ENCODE data around the gene RASL12. TPM values are rescaled to one million over a fixed set of nuclear protein-coding genes. Genes with fewer than 3 reads are reported as not detected.
"Not testable (repeated sequence)": the region's sequence is repeated elsewhere in the genome, so short reads cannot be mapped to it uniquely, and the experiment has no call there.

RASL12 gene
- total RNA-seq, 2 donors from 2014 or later: 82.4 to 93.9 TPM

DNA sequence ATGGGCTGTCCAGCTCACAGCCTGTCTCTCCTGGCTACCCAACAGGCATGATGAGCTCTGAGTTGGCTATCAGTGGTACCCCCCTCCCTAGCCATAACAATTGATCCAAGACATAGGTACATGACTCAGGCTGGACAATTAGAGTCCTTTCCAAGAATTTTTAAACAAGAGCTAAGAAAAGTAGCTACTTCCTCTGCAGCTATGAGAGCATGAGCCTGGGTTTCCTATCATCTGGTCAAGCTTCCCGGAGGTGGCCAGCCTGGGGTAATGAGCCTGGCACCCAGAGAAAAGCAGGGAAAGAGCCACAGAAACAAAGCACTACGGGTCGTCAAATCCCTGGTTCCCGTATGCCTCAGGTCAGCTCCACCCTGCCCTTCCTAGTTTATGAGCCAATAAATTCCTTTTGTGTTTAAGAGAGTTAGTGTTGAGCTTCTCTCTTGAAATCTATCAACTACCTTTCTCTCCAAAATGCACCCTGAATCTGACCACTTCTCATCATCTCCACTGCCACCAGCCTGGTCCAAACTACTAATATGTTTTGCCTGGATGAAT lies 24.9 kb downstream of the RASL12 start:
- intact Hi-C loops (cut with DNase I): no loop called here
- DNase-seq (ENCODE audit: low spot score): peak; percentile 4

DNA sequence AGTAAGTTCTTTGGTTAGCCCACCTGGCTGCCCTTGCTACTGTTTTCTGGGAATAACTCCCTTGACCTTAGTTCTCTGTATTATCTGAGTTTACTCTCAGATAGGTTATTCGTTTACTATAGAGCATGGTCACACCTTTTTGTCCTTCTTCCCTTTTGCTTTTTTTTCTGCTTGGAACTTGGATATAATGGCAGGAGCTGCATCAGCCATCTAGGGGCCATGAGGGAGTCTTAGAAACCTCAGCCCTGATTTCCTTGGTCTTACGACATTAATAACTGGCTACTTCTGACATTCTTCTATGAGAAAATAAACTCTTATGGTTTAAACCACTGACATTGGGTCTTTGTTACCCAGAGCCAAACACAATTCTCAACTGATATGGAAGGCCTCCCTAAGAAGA lies 26.0 kb downstream of the RASL12 start:
- no peak for DNase-seq (ENCODE audit: low spot score)
- intact Hi-C loops (cut with DNase I): no loop called here

DNA sequence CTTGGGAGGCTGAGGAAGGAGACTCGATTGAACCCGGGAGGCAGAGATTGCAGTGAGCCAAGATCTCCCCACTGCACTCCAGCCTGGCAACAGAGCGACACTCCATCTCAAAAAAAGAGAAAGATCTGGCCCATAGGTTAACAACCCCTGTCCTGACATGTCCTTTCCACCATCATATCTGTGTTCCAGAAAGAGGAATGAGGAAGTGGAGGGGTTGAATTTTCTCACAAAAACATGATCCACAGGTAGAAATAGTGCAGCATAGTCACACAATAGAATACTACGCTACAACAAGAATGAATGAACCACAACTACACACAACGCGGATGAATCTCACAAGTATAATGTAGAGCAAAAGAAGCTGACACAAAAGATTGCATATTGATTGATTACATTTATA lies 27.3 kb downstream of the RASL12 start:
- DNase-seq (ENCODE audit: low spot score): no peak
- intact Hi-C loops (cut with DNase I): no loop called here

DNA sequence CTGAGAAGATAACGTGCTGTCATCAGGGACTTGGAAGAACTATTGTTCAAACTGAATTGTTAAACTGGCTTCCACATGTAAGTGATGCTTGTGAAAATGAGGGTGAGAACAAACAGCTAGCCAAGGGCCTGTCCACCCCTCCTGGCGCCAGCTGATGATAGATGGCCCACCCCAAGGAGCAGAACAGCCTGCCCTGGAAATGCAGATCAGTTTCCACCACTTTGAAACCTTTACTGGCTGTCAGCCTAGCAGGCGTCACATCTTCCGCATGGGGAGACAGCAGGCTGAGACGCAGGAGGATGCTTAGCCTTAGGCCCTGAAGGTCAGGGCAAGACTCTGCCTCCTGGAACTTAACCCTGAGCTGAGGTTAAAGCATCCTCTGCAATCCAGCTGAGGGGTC lies 29.0 kb downstream of the RASL12 start:
- intact Hi-C loops (cut with DNase I): loop anchor here in 1 of 2 donors (10.0 kb wide), 1 partner anchor 46 kb away; no protein-coding TSS in a partner anchor

DNA sequence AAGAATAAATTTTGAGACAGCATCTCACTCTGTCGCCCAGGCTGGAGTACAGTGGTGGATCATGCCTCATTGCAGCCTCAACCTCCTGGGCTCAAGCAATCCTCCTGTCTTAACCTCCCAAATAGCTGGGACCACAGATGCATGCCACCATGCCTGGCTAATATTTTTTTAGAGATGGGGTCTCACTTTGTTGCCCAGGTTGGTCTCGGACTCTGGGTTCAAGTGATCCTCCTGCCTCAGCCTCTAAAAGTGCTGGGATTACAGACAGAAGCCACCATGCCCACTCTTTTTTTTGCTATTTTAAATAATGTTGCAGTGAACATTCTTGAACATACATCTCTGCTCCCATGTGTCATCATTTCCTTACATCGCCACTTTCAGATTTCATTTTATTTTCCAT lies 29.4 kb downstream of the RASL12 start:
- intact Hi-C loops (cut with DNase I): loop anchor here in 1 of 2 donors (10.0 kb wide), 1 partner anchor 46 kb away; no protein-coding TSS in a partner anchor
- peak; percentile 10 for DNase-seq (ENCODE audit: low spot score)

More for the DNA sequence above, 29.0 kb downstream of the RASL12 start:
- DNase-seq (ENCODE audit: low spot score): peak; percentile 24

DNA sequence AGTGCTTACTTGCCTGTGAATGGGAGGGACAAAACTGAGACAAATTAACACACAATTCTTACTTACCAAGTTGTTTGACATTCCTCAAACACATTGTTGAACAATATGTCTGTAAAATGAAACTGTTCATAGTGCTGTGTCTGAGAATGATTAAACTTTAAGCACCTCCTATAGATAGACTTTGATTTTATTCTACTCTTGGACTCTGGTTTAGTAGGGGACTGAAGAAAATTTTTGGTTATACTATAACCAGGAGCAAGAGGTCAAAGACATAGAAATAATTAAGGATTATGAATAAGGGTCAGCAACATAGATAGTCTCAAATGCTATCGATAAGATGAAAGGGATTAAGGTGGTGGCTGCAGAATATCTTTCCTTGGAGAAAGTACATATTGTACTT lies 30.5 kb downstream of the RASL12 start:
- DNase-seq (ENCODE audit: low spot score): no peak
- intact Hi-C loops (cut with DNase I): loop anchor here in 1 of 2 donors (10.0 kb wide), 1 partner anchor 47 kb away; no protein-coding TSS in a partner anchor

- intact Hi-C loops (cut with DNase I): loop anchor here (5.0 to 10.0 kb wide), 2 partner anchors 50 to 68 kb away; no protein-coding TSS in a partner anchor
- no peak for DNase-seq (ENCODE audit: low spot score)
Observed at GRCh38 chr15:65034719-65035118, 33.1 kb downstream of the RASL12 start.

DNA sequence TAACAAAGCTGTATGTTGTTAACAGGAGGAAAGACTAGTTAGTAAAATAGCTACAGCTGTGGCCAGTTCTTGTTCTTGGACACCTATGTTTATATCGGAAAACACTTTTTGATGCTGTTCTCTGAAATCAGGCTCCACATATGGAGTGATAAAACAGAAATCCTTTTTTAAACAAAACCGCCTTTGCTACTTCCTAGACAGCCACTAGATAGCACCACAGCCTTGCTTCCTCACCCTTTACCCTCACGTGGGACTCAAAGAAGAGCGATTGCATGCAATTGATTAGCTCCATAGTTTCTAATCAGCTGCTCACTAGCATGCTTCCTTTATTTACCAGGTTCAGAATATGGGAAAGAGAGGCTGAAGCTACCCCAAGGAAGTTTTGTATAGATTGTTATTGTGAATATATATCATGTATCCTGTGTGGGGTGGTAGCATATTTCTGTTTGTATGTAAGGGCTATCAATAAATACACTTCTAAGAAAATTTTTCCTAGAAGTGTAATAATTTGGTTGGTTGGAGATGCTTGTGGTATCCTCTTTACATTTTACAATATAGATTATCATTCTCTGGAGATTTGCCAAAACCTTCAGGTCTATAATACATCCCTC lies 34.0 kb downstream of the RASL12 start:
- intact Hi-C loops (cut with DNase I): loop anchor here (5.0 to 10.0 kb wide), 2 partner anchors 51 to 69 kb away; no protein-coding TSS in a partner anchor
- no peak for DNase-seq (ENCODE audit: low spot score)

- intact Hi-C loops (cut with DNase I): loop anchor here (5.0 to 10.0 kb wide), 2 partner anchors 52 to 69 kb away; no protein-coding TSS in a partner anchor
- DNase-seq (ENCODE audit: low spot score): peak; percentile 84
Observed at GRCh38 chr15:65032801-65033537, 34.8 kb downstream of the RASL12 start.

- intact Hi-C loops (cut with DNase I): loop anchor here (5.0 to 10.0 kb wide), 2 partner anchors 55 to 73 kb away; no protein-coding TSS in a partner anchor
- DNase-seq (ENCODE audit: low spot score): no peak
Observed at GRCh38 chr15:65029736-65030208, 38.0 kb downstream of the RASL12 start.

- DNase-seq (ENCODE audit: low spot score): peak; percentile 97
- intact Hi-C loops (cut with DNase I): no loop called here
Observed at GRCh38 chr15:65028921-65029735, 38.7 kb downstream of the RASL12 start, which contains the start of gene MTFMT. Gene MTFMT, minus strand, starts transcription at chr15:65029639. Its CDS starts 26 bp downstream, at chr15:65029613.

GRCh38 chr15:65028338-65028737 lies 39.5 kb downstream of the RASL12 start:
- DNase-seq (ENCODE audit: low spot score): no peak
- intact Hi-C loops (cut with DNase I): no loop called here

DNA sequence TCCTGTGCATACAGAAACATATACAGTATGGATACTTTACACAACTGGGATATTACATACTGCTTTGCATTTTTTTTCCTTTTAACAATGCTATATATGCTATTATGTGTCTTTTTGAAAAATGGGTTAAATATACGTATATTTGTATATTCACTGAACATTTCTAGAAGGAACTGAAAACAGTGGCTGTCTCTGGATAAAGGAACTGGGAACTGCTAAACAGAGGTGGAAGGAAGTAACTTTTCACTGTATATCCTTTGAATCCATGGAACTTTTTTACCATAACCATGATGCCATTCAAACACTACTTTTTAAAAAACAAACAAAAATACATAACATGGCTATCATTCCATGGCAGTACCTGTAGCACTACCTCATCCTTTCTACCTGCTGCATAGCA lies 40.2 kb downstream of the RASL12 start:
- intact Hi-C loops (cut with DNase I): loop anchor here in 1 of 2 donors (2.0 kb wide), 1 partner anchor 75 kb away; no protein-coding TSS in a partner anchor
- no peak for DNase-seq (ENCODE audit: low spot score)

DNA sequence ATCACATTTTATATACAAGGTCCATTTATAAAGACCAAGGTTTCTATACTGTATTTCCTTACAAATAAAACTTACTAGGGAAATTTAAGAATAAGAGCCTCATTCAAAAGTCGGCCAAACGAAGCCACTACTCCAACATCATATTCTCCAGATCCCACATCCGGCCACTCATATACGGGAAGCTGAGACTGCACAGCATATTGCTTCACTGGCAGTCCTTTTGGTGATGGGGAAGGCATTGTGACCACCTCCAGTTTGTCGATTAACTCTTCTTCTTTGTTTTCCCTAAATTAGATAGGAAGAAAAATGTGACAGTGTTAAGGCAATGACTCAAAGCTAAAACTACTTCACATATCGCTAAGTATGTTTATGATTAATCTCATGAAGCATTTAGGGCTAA lies 41.0 kb downstream of the RASL12 start:
- intact Hi-C loops (cut with DNase I): loop anchor here in 1 of 2 donors (2.0 kb wide), 1 partner anchor 76 kb away; no protein-coding TSS in a partner anchor
- no peak for DNase-seq (ENCODE audit: low spot score)

- no peak for DNase-seq (ENCODE audit: low spot score)
- intact Hi-C loops (cut with DNase I): loop anchor here in 1 of 2 donors (5.0 kb wide), 1 partner anchor 169 kb away; no protein-coding TSS in a partner anchor
Observed at GRCh38 chr15:65021488-65021887, 46.3 kb downstream of the RASL12 start.

- intact Hi-C loops (cut with DNase I): loop anchor here in 1 of 2 donors (5.0 kb wide), 1 partner anchor 168 kb away; no protein-coding TSS in a partner anchor
- DNase-seq (ENCODE audit: low spot score): no peak
Observed at GRCh38 chr15:65020419-65020818, 47.4 kb downstream of the RASL12 start.

- intact Hi-C loops (cut with DNase I); DNase-seq (ENCODE audit: low spot score): not testable (repeated sequence)
Observed at GRCh38 chr15:65011198-65011597, 56.6 kb downstream of the RASL12 start.

- intact Hi-C loops (cut with DNase I): no loop called here
- no peak for DNase-seq (ENCODE audit: low spot score)
Observed at GRCh38 chr15:65008983-65009382, 58.8 kb downstream of the RASL12 start.

- no peak for DNase-seq (ENCODE audit: low spot score)
- intact Hi-C loops (cut with DNase I): no loop called here
Observed at GRCh38 chr15:65006876-65007275, 60.9 kb downstream of the RASL12 start.
